Measurements from ENCODE around the gene CAPN2.

The CAPN2 gene

DNA sequence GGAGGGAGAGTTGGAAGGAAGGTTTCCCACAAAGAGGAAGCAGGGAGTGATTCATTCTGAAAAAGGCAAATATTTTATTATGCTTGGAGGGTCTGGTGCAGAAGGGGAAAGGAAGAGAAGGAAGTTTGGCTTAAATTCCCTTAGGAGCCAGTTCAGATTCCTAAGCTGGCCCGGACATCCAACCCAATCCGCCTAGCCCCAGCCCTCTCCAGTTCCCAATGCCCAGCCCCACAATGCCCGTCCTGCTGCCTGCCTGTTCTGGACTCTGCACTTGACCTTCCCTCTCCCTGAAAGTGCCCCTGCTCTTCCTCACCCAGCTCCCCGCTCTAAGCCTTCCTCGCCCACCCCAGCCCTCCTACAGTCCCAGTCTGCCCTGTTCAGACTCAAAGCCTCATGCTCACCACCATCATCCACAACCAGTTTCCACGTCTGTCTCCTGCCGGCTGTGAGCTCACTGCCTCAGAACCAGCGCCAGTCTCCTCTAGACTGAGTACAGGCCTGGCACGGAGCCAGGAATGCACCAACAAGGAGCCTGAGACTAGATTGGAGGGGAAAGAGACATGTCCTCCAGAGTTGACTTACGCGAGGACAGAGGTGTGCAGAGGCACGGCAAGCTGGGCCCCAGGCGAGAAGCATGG lies 18.9 kb downstream of the CAPN2 start (continued):
- no peak for TF ChIP-seq TRIM28 (IDR thresholded peaks at IDR 0.05; ENCODE audit: borderline replicate concordance, low read length)
- TF ChIP-seq ZBTB20 (tag by site-specific recombination; IDR thresholded peaks at IDR 0.05), result no peak
- no peak for TF ChIP-seq ZNF658 (tag by site-specific recombination; IDR thresholded peaks at IDR 0.05)
- peak; percentile 100 for TF ChIP-seq ZNF114 (tag by site-specific recombination; IDR thresholded peaks at IDR 0.05)
- TF ChIP-seq, protein P1, sequence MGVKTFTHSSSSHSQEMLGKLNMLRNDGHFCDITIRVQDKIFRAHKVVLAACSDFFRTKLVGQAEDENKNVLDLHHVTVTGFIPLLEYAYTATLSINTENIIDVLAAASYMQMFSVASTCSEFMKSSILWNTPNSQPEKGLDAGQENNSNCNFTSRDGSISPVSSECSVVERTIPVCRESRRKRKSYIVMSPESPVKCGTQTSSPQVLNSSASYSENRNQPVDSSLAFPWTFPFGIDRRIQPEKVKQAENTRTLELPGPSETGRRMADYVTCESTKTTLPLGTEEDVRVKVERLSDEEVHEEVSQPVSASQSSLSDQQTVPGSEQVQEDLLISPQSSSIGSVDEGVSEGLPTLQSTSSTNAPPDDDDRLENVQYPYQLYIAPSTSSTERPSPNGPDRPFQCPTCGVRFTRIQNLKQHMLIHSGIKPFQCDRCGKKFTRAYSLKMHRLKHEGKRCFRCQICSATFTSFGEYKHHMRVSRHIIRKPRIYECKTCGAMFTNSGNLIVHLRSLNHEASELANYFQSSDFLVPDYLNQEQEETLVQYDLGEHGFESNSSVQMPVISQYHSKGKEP (tag by site-specific recombination; IDR thresholded peaks at IDR 0.05), result no peak; the same call in 1 of the 2 replicates
- no peak for TF ChIP-seq ZNF626 (tag by site-specific recombination; IDR thresholded peaks at IDR 0.05)
- TF ChIP-seq ZNF621 (tag by site-specific recombination; IDR thresholded peaks at IDR 0.05), result no peak
- no peak for TF ChIP-seq ZNF623 (tag by site-specific recombination; IDR thresholded peaks at IDR 0.05)
- no peak for TF ChIP-seq ZNF16 (tag by site-specific recombination; IDR thresholded peaks at IDR 0.05; ENCODE audit: low read depth)
- TF ChIP-seq ZNF248 (tag by site-specific recombination; IDR thresholded peaks at IDR 0.05), result peak; percentile 90; the same call in 1 of the 2 replicates
- TF ChIP-seq SCRT2 (tag by site-specific recombination; IDR thresholded peaks at IDR 0.05), result no peak
- TF ChIP-seq, protein P2, sequence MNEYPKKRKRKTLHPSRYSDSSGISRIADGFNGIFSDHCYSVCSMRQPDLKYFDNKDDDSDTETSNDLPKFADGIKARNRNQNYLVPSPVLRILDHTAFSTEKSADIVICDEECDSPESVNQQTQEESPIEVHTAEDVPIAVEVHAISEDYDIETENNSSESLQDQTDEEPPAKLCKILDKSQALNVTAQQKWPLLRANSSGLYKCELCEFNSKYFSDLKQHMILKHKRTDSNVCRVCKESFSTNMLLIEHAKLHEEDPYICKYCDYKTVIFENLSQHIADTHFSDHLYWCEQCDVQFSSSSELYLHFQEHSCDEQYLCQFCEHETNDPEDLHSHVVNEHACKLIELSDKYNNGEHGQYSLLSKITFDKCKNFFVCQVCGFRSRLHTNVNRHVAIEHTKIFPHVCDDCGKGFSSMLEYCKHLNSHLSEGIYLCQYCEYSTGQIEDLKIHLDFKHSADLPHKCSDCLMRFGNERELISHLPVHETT (tag by site-specific recombination; IDR thresholded peaks at IDR 0.05), result no peak
- TF ChIP-seq, protein P3, sequence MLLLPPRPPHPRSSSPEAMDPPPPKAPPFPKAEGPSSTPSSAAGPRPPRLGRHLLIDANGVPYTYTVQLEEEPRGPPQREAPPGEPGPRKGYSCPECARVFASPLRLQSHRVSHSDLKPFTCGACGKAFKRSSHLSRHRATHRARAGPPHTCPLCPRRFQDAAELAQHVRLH (tag by site-specific recombination; IDR thresholded peaks at IDR 0.05), result no peak
- peak; percentile 91; the same call in 1 of the 2 replicates for TF ChIP-seq ZNF350 (tag by site-specific recombination; IDR thresholded peaks at IDR 0.05)
- TF ChIP-seq ZNF596 (tag by site-specific recombination; IDR thresholded peaks at IDR 0.05), result no peak
- TF ChIP-seq ZNF837 (tag by site-specific recombination; IDR thresholded peaks at IDR 0.05), result no peak
- peak; percentile 32; the same call in 1 of the 2 replicates for TF ChIP-seq ZIC2 (tag by site-specific recombination; IDR thresholded peaks at IDR 0.05)
- TF ChIP-seq, protein P4, sequence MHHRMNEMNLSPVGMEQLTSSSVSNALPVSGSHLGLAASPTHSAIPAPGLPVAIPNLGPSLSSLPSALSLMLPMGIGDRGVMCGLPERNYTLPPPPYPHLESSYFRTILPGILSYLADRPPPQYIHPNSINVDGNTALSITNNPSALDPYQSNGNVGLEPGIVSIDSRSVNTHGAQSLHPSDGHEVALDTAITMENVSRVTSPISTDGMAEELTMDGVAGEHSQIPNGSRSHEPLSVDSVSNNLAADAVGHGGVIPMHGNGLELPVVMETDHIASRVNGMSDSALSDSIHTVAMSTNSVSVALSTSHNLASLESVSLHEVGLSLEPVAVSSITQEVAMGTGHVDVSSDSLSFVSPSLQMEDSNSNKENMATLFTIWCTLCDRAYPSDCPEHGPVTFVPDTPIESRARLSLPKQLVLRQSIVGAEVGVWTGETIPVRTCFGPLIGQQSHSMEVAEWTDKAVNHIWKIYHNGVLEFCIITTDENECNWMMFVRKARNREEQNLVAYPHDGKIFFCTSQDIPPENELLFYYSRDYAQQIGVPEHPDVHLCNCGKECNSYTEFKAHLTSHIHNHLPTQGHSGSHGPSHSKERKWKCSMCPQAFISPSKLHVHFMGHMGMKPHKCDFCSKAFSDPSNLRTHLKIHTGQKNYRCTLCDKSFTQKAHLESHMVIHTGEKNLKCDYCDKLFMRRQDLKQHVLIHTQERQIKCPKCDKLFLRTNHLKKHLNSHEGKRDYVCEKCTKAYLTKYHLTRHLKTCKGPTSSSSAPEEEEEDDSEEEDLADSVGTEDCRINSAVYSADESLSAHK (tag by site-specific recombination; IDR thresholded peaks at IDR 0.05), result no peak
- peak; percentile 55 for TF ChIP-seq ZNF335 (tag by site-specific recombination; conservative IDR thresholded peaks at IDR 0.05)
- TF ChIP-seq OSR2 (tag by site-specific recombination; IDR thresholded peaks at IDR 0.05), result no peak
- TF ChIP-seq, protein P5, sequence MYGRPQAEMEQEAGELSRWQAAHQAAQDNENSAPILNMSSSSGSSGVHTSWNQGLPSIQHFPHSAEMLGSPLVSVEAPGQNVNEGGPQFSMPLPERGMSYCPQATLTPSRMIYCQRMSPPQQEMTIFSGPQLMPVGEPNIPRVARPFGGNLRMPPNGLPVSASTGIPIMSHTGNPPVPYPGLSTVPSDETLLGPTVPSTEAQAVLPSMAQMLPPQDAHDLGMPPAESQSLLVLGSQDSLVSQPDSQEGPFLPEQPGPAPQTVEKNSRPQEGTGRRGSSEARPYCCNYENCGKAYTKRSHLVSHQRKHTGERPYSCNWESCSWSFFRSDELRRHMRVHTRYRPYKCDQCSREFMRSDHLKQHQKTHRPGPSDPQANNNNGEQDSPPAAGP (tag by site-specific recombination; IDR thresholded peaks at IDR 0.05), result no peak
- TF ChIP-seq ZNF423 (tag by site-specific recombination; IDR thresholded peaks at IDR 0.05), result no peak
- TF ChIP-seq, protein P6, sequence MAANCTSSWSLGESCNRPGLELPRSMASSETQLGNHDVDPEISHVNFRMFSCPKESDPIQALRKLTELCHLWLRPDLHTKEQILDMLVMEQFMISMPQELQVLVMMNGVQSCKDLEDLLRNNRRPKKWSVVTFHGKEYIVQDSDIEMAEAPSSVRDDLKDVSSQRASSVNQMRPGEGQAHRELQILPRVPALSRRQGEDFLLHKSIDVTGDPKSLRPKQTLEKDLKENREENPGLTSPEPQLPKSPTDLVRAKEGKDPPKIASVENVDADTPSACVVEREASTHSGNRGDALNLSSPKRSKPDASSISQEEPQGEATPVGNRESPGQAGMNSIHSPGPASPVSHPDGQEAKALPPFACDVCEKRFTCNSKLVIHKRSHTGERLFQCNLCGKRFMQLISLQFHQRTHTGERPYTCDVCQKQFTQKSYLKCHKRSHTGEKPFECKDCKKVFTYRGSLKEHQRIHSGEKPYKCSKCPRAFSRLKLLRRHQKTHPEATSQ (tag by site-specific recombination; IDR thresholded peaks at IDR 0.05), result no peak
- TF ChIP-seq, protein P7, sequence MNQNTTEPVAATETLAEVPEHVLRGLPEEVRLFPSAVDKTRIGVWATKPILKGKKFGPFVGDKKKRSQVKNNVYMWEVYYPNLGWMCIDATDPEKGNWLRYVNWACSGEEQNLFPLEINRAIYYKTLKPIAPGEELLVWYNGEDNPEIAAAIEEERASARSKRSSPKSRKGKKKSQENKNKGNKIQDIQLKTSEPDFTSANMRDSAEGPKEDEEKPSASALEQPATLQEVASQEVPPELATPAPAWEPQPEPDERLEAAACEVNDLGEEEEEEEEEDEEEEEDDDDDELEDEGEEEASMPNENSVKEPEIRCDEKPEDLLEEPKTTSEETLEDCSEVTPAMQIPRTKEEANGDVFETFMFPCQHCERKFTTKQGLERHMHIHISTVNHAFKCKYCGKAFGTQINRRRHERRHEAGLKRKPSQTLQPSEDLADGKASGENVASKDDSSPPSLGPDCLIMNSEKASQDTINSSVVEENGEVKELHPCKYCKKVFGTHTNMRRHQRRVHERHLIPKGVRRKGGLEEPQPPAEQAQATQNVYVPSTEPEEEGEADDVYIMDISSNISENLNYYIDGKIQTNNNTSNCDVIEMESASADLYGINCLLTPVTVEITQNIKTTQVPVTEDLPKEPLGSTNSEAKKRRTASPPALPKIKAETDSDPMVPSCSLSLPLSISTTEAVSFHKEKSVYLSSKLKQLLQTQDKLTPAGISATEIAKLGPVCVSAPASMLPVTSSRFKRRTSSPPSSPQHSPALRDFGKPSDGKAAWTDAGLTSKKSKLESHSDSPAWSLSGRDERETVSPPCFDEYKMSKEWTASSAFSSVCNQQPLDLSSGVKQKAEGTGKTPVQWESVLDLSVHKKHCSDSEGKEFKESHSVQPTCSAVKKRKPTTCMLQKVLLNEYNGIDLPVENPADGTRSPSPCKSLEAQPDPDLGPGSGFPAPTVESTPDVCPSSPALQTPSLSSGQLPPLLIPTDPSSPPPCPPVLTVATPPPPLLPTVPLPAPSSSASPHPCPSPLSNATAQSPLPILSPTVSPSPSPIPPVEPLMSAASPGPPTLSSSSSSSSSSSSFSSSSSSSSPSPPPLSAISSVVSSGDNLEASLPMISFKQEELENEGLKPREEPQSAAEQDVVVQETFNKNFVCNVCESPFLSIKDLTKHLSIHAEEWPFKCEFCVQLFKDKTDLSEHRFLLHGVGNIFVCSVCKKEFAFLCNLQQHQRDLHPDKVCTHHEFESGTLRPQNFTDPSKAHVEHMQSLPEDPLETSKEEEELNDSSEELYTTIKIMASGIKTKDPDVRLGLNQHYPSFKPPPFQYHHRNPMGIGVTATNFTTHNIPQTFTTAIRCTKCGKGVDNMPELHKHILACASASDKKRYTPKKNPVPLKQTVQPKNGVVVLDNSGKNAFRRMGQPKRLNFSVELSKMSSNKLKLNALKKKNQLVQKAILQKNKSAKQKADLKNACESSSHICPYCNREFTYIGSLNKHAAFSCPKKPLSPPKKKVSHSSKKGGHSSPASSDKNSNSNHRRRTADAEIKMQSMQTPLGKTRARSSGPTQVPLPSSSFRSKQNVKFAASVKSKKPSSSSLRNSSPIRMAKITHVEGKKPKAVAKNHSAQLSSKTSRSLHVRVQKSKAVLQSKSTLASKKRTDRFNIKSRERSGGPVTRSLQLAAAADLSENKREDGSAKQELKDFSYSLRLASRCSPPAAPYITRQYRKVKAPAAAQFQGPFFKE (tag by site-specific recombination; IDR thresholded peaks at IDR 0.05; ENCODE audit: borderline replicate concordance), result no peak
- no peak for TF ChIP-seq ZNF664 (tag by site-specific recombination; IDR thresholded peaks at IDR 0.05)

All from HEK293 (cell line).